Measurements from ENCODE around the gene RBM17.
"Not testable (repeated sequence)": the region's sequence is repeated elsewhere in the genome, so short reads cannot be mapped to it uniquely, and the experiment has no call there.

RBM17 gene

GRCh38 chr10:6161921-6162320 lies 73.1 kb downstream of the RBM17 start:
- no peak overlapping the region for H3K4me3 ChIP-seq (replicated peaks; ENCODE audit: low read depth, low read length)
- TF ChIP-seq CTCF (IDR thresholded peaks at IDR 0.05; ENCODE audit: low read depth, low read length, missing control alignments): no peak
- no peak for DNase-seq (ENCODE audit: extremely low read depth, low read depth)

GRCh38 chr10:6162589-6163356 lies 73.9 kb downstream of the RBM17 start:
- no peak for DNase-seq (ENCODE audit: extremely low read depth, low read depth)
- peak overlapping the region; percentile 63; the same call in 1 of the 2 replicates for H3K4me3 ChIP-seq (replicated peaks; ENCODE audit: low read depth, low read length)
- TF ChIP-seq CTCF (IDR thresholded peaks at IDR 0.05; ENCODE audit: low read depth, low read length, missing control alignments): no peak

- DNase-seq (ENCODE audit: extremely low read depth, low read depth): peak; percentile 52
- peak overlapping the region; percentile 63 for H3K4me3 ChIP-seq (replicated peaks; ENCODE audit: low read depth, low read length)
- TF ChIP-seq CTCF (IDR thresholded peaks at IDR 0.05; ENCODE audit: low read depth, low read length, missing control alignments): no peak
Observed at GRCh38 chr10:6163364-6164270, 74.8 kb downstream of the RBM17 start.

- peak overlapping the region; percentile 63 for H3K4me3 ChIP-seq (replicated peaks; ENCODE audit: low read depth, low read length)
- no peak for DNase-seq (ENCODE audit: extremely low read depth, low read depth)
- no peak for TF ChIP-seq CTCF (IDR thresholded peaks at IDR 0.05; ENCODE audit: low read depth, low read length, missing control alignments)
Observed at GRCh38 chr10:6164271-6165095, 75.6 kb downstream of the RBM17 start.

- TF ChIP-seq CTCF (IDR thresholded peaks at IDR 0.05; ENCODE audit: low read depth, low read length, missing control alignments): no peak
- H3K4me3 ChIP-seq (replicated peaks; ENCODE audit: low read depth, low read length): peak overlapping the region; percentile 63
- DNase-seq (ENCODE audit: extremely low read depth, low read depth): no peak
Observed at GRCh38 chr10:6165221-6165725, 76.4 kb downstream of the RBM17 start.

GRCh38 chr10:6165933-6166332 lies 77.1 kb downstream of the RBM17 start:
- H3K4me3 ChIP-seq (replicated peaks; ENCODE audit: low read depth, low read length); DNase-seq (ENCODE audit: extremely low read depth, low read depth): not testable (repeated sequence)
